Body of pancreas (tissue), 4 donors: ENCODE results near the gene OR56B4. TPM values are rescaled to one million over a fixed set of nuclear protein-coding genes. Genes with fewer than 3 reads are reported as not detected.
"Not testable (repeated sequence)": the region's sequence is repeated elsewhere in the genome, so short reads cannot be mapped to it uniquely, and the experiment has no call there.

Source experiments
- ATAC-seq: fragments of 150-250 bp; one replicate; pipeline ENCODE4 v1.9.1; 2016
- DNase-seq, 4 donors: peaks; one replicate each; pipeline ENCODE4 v3.0.0-alpha.2; 2019
- H3K27ac ChIP-seq, 4 donors: fragments of 200-600 bp; sonication (generic); 1 replicate in 3 of 4; 2 replicates in 1 of 4; pipeline versions ENCODE4 v1.5.1 to v1.6.1; 2016 to 2019; ENCODE audit warnings: mild to moderate bottlenecking in 1 of 4, mixed read lengths in 1 of 4, moderate library complexity in 1 of 4
- H3K27me3 ChIP-seq, 2 donors: fragments of 200-600 bp; sonication (generic); one replicate each; pipeline ENCODE4 v1.6.0; 2016; ENCODE audit warnings: mild to moderate bottlenecking in 1 of 2
- H3K36me3 ChIP-seq, 2 donors: fragments of 200-600 bp; sonication (generic); replicated peaks in 1 of 2; 2 replicates each; pipeline ENCODE4 v1.5.1; 2016; ENCODE audit warnings: low read depth in 2 of 2; ENCODE audit not compliant: insufficient read depth in 1 of 2
- H3K4me1 ChIP-seq: fragments of 200-600 bp; sonication (generic); one replicate; pipeline ENCODE4 v1.6.0; 2016
- H3K4me3 ChIP-seq, 2 donors: fragments of 200-600 bp; sonication (generic); 1 replicate in 1 of 2; 2 replicates in 1 of 2; pipeline ENCODE4 v1.5.1; 2016 to 2019
- H3K9me3 ChIP-seq, 3 donors: fragments of 200-600 bp; sonication (generic); 1 replicate in 2 of 3; 2 replicates in 1 of 3; pipeline ENCODE4 v1.5.1; 2016
- POLR2A ChIP-seq, 3 donors: fragments of 450-650 bp; IDR thresholded peaks; one replicate each; pipeline ENCODE4 v1.6.1; 2016; ENCODE audit warnings: antibody characterized with exemption in 3 of 3, mild to moderate bottlenecking in 2 of 3
- WGBS, 2 donors: methylation state at CpG; one replicate each; pipeline ENCODE4 v1.1.5; 2017; 5-methylcytosine and 5-hydroxymethylcytosine counted together
- intact Hi-C: fragments of 100-400 bp; cut with DNase I; formaldehyde crosslinking; loops from one replicate; pipeline ENCODE4 v1.15.1; 2023
- total RNA-seq, 2 donors: library from RNA; depleted of rRNA; stranded (reverse); fragments of >200 nt; gene quantifications; one replicate each; pipeline ENCODE4 v1.1.0, GENCODE V29; 2016
- TF ChIP-seq, protein P1 (sequence below), 7 experiments: fragments of 450-650 bp in 4 of 7; fragments of 200-600 bp in 3 of 7; sonication (generic) in 3 of 7; IDR thresholded peaks; one replicate each; pipeline ENCODE4 v1.5.1; 2016 to 2019; ENCODE audit warnings: antibody characterized with exemption in 7 of 7

The OR56B4 gene
- total RNA-seq, 2 donors from 2014 or later: not detected

DNA sequence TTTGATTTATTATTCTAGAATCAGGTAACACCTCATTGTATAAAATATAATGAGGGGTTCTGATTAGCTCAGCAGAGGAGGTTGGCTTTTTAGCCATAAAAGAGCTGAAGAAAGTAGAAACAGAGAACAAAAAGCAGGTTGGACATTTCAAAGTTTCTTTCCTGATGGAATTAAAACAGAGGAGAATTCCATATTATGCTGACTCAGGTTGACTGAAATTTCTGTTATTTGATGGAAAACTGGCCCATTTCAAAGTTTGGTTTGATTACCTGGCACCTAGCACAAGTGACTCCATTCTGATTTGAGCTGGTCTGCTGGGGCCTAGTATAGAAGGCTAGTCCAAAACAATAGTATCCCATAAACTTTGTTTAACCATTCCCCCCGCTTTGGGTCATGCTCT is 24.9 kb downstream of the OR56B4 start:
- TF ChIP-seq, protein P1, sequence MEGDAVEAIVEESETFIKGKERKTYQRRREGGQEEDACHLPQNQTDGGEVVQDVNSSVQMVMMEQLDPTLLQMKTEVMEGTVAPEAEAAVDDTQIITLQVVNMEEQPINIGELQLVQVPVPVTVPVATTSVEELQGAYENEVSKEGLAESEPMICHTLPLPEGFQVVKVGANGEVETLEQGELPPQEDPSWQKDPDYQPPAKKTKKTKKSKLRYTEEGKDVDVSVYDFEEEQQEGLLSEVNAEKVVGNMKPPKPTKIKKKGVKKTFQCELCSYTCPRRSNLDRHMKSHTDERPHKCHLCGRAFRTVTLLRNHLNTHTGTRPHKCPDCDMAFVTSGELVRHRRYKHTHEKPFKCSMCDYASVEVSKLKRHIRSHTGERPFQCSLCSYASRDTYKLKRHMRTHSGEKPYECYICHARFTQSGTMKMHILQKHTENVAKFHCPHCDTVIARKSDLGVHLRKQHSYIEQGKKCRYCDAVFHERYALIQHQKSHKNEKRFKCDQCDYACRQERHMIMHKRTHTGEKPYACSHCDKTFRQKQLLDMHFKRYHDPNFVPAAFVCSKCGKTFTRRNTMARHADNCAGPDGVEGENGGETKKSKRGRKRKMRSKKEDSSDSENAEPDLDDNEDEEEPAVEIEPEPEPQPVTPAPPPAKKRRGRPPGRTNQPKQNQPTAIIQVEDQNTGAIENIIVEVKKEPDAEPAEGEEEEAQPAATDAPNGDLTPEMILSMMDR (IDR thresholded peaks at IDR 0.05): no peak
- no peak for TF ChIP-seq POLR2A (IDR thresholded peaks at IDR 0.05)
- DNase-seq: no peak
- intact Hi-C loops: no loop called here
- ATAC-seq: no peak
- Histone ChIP-seq H3K27me3 (no peaks in the 10 kb centered on the region), H3K36me3 (no peaks in the 10 kb centered on the region), H3K27ac (no peak overlapping the region), H3K9me3 (no peaks in the 10 kb centered on the region), H3K4me1 (no peaks in the 10 kb centered on the region), H3K4me3 (no peak overlapping the region)
- WGBS, 2 donors: 83 to 89% methylated on average over 1 of the region's 1 CpG

- H3K27ac ChIP-seq, H3K36me3 ChIP-seq, H3K4me1 ChIP-seq, intact Hi-C loops, DNase-seq, ATAC-seq, H3K4me3 ChIP-seq, H3K9me3 ChIP-seq, H3K27me3 ChIP-seq: not testable (repeated sequence)
- 33 to 57% methylated on average over 2 of the region's 2 CpGs for WGBS, 2 donors
Measured at GRCh38 chr11:6135936-6136335, 28.5 kb downstream of the OR56B4 start.

- no peaks in the 10 kb centered on the region for H3K4me1 ChIP-seq
- no peak overlapping the region for H3K27ac ChIP-seq
- ATAC-seq: no peak
- no peak for TF ChIP-seq POLR2A (IDR thresholded peaks at IDR 0.05)
- TF ChIP-seq, protein P1 (IDR thresholded peaks at IDR 0.05): no peak
- DNase-seq: no peak
- H3K36me3 ChIP-seq: no peaks in the 10 kb centered on the region
- no peaks in the 10 kb centered on the region for H3K27me3 ChIP-seq
- H3K9me3 ChIP-seq: no peaks in the 10 kb centered on the region
- no peak overlapping the region for H3K4me3 ChIP-seq
- intact Hi-C loops: no loop called here
Measured at GRCh38 chr11:6142936-6143335, 35.5 kb downstream of the OR56B4 start.

DNA sequence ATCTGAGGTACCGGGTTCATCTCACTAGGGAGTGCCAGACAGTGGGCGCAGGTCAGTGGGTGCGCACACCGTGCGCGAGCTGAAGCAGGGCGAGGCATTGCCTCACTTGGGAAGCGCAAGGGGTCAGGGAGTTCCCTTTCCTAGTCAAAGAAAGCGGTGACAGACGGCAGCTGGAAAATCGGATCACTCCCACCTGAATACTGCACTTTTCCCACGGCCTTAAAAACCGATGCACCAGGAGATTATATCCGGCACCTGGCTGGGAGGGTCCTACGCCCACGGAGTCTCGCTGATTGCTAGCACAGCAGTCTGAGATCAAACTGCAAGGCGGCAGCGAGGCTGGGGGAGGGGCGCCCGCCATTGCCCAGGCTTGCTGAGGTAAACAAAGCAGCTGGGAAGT is 36.3 kb downstream of the OR56B4 start:
- 52 to 75% methylated on average over 6 to 17 of the region's 21 CpGs for WGBS, 2 donors
- H3K9me3 ChIP-seq, H3K27me3 ChIP-seq, H3K27ac ChIP-seq, H3K4me3 ChIP-seq, ATAC-seq, DNase-seq, H3K4me1 ChIP-seq, intact Hi-C loops, H3K36me3 ChIP-seq: not testable (repeated sequence)

DNA sequence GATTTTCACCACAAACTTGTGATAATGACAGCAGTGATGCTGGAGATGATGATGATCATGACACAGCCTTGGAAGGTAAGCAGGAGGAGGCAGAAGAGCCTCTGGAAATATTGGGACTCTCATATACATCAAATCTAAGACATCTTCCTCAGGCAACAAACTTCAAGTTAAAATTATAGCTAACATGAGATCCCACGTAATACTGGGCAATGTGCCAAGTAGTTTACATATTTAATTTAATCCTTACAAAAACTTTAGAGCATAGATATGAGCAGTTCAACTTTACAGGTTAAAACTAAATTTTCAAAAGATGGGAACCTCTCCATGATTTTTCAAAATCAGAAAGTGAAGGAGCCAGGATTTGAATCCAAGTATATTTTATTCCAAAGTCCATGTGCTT is 43.6 kb downstream of the OR56B4 start:
- H3K36me3 ChIP-seq: no peaks in the 10 kb centered on the region
- no peak overlapping the region for H3K4me3 ChIP-seq
- intact Hi-C loops: no loop called here
- H3K27me3 ChIP-seq: no peaks in the 10 kb centered on the region
- no peaks in the 10 kb centered on the region for H3K9me3 ChIP-seq
- TF ChIP-seq POLR2A (IDR thresholded peaks at IDR 0.05): no peak
- TF ChIP-seq, protein P1 (IDR thresholded peaks at IDR 0.05): no peak
- no peaks in the 10 kb centered on the region for H3K4me1 ChIP-seq
- H3K27ac ChIP-seq: no peak overlapping the region
- ATAC-seq (no peak), DNase-seq (no peak)
- WGBS, 2 donors: 26 to 27% methylated on average over 1 of the region's 1 CpG

DNA sequence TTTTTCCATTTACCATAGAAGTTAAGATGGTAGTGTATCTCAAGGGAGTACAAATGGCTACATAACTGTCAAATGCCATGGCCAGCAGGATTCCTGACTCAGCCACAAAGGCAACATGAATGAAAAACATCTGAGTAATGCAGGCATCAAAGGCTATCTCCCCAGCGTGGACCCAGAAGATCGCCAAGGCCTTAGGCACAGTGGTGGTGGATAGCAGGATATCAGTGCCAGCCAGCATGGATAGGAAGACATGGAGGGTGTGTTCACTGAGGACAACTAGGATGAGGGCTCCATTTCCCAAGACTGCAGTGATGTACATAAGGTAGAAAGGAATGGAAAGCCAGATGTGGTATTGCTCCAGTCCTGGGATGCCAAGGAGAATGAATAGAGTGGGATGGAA is 44.6 kb downstream of the OR56B4 start:
- Histone ChIP-seq H3K4me1 (no peaks in the 10 kb centered on the region), H3K9me3 (no peaks in the 10 kb centered on the region), H3K27me3 (no peaks in the 10 kb centered on the region), H3K4me3 (no peak overlapping the region), H3K27ac (no peak overlapping the region), H3K36me3 (no peaks in the 10 kb centered on the region)
- DNase-seq (no peak), ATAC-seq (no peak)
- WGBS, 2 donors: 80 to 86% methylated on average over 2 of the region's 2 CpGs
- intact Hi-C loops: no loop called here
- TF ChIP-seq, protein P1 (IDR thresholded peaks at IDR 0.05): no peak
- TF ChIP-seq POLR2A (IDR thresholded peaks at IDR 0.05): no peak
